Mucosa of descending colon (tissue), 3 donors: ENCODE data around the gene CAPN9. TPM values are rescaled to one million over a fixed set of nuclear protein-coding genes. Genes with fewer than 3 reads are reported as not detected.

Experiments
- ATAC-seq: fragments of 200-7000 bp; cut with Tn5 transposase; one replicate; pipeline ENCODE4 v1.9.1; 2020; ENCODE audit warnings: mild to moderate bottlenecking, moderate library complexity
- DNase-seq, 3 donors: peaks; one replicate each; pipeline ENCODE4 v3.0.0-alpha.2; 2020
- H3K36me3 ChIP-seq: fragments of 200-600 bp; one replicate; pipeline ENCODE4 v1.8.0; 2021; ENCODE audit warnings: low read depth, mild to moderate bottlenecking
- H3K4me1 ChIP-seq: fragments of 200-600 bp; one replicate; pipeline ENCODE4 v1.8.0; 2021; ENCODE audit warnings: low read depth, mild to moderate bottlenecking
- H3K4me3 ChIP-seq: fragments of 200-600 bp; one replicate; pipeline ENCODE4 v1.8.0; 2021; ENCODE audit warnings: mild to moderate bottlenecking
- H3K9me3 ChIP-seq: fragments of 200-600 bp; one replicate; pipeline ENCODE4 v1.8.0; 2021; ENCODE audit warnings: mild to moderate bottlenecking
- intact Hi-C, 2 donors: fragments of 100-400 bp; cut with DNase I in 1 of 2; cut with micrococcal nuclease in 1 of 2; formaldehyde crosslinking; loops; one replicate each; pipeline versions ENCODE4 v1.11.0 to v1.11.1; 2022; cut with DNase I, micrococcal nuclease
- total RNA-seq, 3 donors: library from RNA; stranded (reverse); fragmentation: NEBNext Ultra II Directional in 2 of 3; extraction: Animal tissue kit (Norgen Biotek cat#: 25700) in 2 of 3; gene quantifications; one replicate each; pipeline versions ENCODE4 v1.2.1 to v1.2.4, GENCODE V29; 2021 to 2023
- TF ChIP-seq, protein P1 (sequence below): fragments of 200-600 bp; IDR thresholded peaks from one replicate; pipeline ENCODE4 v1.8.0; 2022; ENCODE audit warnings: antibody characterized with exemption, mild to moderate bottlenecking
- donor health status: DM: no; HTN: no; CAD: no; lungs with moderate emphysema.
- donor health status: DM: no; HTN: no; CAD: no.
- donor health status: DM: no; HTN: yes; CAD: no.

The CAPN9 gene
- total RNA-seq, 3 donors from 2014 or later: 11.4 to 30.8 (median 28.8) TPM

DNA sequence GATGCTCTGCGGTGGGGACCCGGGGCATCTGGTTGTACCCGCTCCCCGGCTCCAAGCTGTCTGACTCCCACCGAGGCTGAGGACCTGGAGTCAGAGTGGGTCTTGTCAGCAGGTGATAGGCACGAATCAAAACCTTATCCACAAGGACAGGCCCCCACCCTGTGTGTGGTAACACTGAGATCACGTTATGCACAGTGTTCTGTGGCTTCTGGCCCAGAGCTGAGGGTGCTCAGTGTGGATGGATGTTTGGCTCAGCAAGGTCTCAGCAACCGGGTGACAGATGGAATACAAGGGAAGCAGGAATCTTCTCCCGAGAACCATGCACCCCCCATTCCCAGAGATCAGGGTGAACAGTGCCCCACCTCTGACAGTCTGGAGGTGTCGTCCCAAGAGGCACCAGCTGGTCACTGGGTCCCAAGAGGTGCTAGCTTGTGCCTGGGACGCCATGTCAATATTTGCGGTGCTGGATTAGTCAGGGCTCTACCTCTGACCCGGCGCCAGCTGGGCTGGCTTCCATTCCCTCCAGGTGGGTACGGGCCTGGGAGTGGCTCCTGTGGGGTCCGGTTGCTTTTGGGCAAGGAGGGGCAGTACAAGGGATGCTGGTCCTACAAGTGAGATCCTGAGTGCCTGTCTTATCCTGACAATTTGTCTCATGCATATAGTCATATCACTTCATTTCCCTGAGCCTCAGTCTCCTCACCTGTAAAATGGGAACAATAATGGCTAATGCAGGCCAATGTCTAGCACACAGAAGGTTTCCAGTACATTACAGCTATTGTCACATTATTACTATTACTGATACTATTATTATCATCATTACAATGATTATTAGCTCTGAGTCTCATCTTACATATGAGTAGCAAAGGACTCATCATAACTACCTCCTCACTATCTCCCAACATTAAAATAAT lies 957 bp downstream of the CAPN9 start:
- Histone ChIP-seq H3K4me1 (peaks cover 29% of the 10 kb centered on the region), H3K36me3 (no peaks in the 10 kb centered on the region), H3K9me3 (no peaks in the 10 kb centered on the region), H3K4me3 (no peak overlapping the region)
- intact Hi-C loops: no loop called here
- peak; percentile 14 for ATAC-seq
- TF ChIP-seq, protein P1, sequence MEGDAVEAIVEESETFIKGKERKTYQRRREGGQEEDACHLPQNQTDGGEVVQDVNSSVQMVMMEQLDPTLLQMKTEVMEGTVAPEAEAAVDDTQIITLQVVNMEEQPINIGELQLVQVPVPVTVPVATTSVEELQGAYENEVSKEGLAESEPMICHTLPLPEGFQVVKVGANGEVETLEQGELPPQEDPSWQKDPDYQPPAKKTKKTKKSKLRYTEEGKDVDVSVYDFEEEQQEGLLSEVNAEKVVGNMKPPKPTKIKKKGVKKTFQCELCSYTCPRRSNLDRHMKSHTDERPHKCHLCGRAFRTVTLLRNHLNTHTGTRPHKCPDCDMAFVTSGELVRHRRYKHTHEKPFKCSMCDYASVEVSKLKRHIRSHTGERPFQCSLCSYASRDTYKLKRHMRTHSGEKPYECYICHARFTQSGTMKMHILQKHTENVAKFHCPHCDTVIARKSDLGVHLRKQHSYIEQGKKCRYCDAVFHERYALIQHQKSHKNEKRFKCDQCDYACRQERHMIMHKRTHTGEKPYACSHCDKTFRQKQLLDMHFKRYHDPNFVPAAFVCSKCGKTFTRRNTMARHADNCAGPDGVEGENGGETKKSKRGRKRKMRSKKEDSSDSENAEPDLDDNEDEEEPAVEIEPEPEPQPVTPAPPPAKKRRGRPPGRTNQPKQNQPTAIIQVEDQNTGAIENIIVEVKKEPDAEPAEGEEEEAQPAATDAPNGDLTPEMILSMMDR: no peak
- peak in 2 of 3 donors; percentile 57 to 58 for DNase-seq

DNA sequence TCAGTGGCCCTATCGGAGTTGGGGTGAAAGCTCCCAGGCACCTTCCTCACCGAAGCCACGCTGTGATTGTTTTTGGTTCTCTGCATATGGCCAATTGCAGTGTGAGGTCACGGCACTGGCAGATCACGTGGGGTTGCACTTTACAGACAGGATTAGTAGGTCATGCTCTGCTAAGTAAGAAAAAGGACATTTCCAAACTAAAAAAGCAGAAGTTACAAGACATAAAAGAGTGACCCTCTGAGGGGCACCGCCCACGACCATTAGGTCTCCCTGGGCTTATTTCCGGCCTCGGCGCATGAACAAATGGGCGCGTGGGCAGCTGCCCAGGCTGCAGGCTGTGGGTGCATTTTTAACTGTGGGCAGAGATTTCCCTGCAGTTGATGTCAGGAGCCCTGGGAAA lies 2.0 kb downstream of the CAPN9 start:
- intact Hi-C loops: no loop called here
- H3K4me1 ChIP-seq: peaks cover 34% of the 10 kb centered on the region
- H3K36me3 ChIP-seq: no peaks in the 10 kb centered on the region
- H3K9me3 ChIP-seq: no peaks in the 10 kb centered on the region
- TF ChIP-seq, protein P1: no peak
- no peak overlapping the region for H3K4me3 ChIP-seq
- DNase-seq (no peak), ATAC-seq (no peak)

DNA sequence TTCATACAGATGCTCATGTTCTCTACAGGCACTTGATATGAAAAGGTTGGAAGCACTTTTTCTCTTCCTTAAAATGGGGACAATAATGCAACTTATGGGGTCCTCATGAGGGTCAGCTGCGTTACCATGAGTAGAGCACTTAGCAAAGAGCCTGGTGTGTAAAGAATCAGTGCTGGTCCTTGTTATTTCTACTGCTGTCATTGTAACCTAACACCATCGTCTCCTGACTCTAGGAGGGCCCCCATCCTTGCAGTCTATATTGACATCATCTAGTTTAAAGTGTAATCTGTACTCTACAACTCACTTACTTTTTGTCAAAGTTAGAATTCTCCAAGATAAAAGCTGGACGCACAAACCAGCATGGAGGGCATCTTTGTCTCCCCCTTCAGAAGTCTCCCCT lies 2.4 kb downstream of the CAPN9 start:
- Histone ChIP-seq H3K36me3 (no peaks in the 10 kb centered on the region), H3K9me3 (no peaks in the 10 kb centered on the region), H3K4me1 (peaks cover 34% of the 10 kb centered on the region), H3K4me3 (no peak overlapping the region)
- TF ChIP-seq, protein P1: no peak
- DNase-seq (no peak), ATAC-seq (no peak)
- intact Hi-C loops: no loop called here

DNA sequence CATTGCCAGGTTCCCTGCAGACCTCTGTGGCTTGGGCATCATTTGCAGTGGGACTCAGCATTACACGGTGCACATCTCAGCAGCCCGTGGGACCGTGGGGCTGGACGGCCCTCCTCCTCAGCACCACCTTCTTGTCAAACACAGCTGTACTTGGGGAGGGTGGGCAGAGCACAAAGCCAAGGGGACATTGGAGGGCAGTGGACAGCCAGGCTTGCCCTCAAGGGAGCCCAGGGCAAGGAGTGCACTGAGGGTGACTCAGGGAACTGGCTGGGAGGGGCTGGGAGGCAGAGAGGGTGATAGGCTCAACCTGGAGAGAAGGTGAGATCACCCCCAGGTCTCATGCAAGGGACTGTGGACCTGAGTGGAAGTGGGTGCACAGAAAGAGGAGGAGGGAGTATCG lies 3.4 kb downstream of the CAPN9 start:
- peaks cover 34% of the 10 kb centered on the region for H3K4me1 ChIP-seq
- intact Hi-C loops: no loop called here
- H3K4me3 ChIP-seq: no peak overlapping the region
- no peaks in the 10 kb centered on the region for H3K36me3 ChIP-seq
- TF ChIP-seq, protein P1: no peak
- no peaks in the 10 kb centered on the region for H3K9me3 ChIP-seq
- DNase-seq (peak in 2 of 3 donors; percentile 54 to 63), ATAC-seq (peak; percentile 27)

DNA sequence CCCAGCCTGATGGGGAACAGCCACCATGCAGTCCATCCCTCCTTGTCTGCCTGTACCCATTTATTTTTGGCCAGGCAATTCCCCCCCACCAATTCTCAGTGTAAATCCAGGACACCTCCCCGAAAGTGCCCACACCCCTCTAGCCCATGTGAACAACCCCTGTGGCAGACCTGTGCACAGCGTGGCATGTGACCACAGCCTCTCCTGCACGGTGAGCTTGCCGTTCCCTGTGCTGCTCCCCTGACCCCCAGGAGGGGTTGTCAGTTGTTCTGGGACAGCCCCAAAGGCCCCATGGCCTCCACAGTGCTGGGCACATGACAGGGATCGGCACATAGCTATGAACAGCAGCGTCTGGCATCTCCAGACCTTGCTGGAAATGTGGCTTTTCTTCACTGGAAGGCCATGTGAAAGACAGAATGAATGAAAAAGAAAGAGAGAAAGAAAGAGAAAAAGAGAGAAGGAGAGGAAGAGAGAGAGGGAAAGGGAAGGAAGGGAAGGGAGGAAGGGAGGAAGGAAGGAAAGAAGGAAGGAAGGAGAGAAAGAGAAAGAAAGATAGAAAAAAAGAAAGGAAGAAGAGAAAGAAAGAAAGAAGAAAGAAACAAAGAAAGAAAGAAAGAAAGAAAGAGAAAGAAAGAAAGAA lies 3.9 kb downstream of the CAPN9 start:
- Histone ChIP-seq H3K4me1 (peaks cover 34% of the 10 kb centered on the region), H3K9me3 (no peaks in the 10 kb centered on the region), H3K4me3 (no peak overlapping the region), H3K36me3 (no peaks in the 10 kb centered on the region)
- ATAC-seq (no peak), DNase-seq (peak in 2 of 3 donors; percentile 50 to 65)
- TF ChIP-seq, protein P1: no peak
- intact Hi-C loops: no loop called here
